Upper lobe of left lung (tissue), 6 donors: Measurements from ENCODE around the gene CEP63. TPM values are rescaled to one million over a fixed set of nuclear protein-coding genes. Genes with fewer than 3 reads are reported as not detected.
"Not testable (repeated sequence)": the region's sequence is repeated elsewhere in the genome, so short reads cannot be mapped to it uniquely, and the experiment has no call there.

ENCODE experiments used
- ATAC-seq, 2 donors: fragments of 200-7000 bp; cut with Tn5 transposase; one replicate each; pipeline ENCODE4 v1.9.1; 2022; ENCODE audit warnings: mild to moderate bottlenecking in 2 of 2, moderate library complexity in 2 of 2; ENCODE audit not compliant: low FRiP score in 2 of 2
- DNase-seq, 2 donors: peaks; one replicate each; pipeline ENCODE4 v3.0.0-alpha.2; 2019 to 2020
- H3K27ac ChIP-seq, 4 donors: fragments of 200-600 bp; sonication (generic); one replicate each; pipeline ENCODE4 v1.5.1; 2016 to 2019
- H3K27me3 ChIP-seq, 4 donors: fragments of 200-600 bp; sonication (generic); one replicate each; pipeline ENCODE4 v1.5.1; 2017 to 2019
- H3K36me3 ChIP-seq, 4 donors: fragments of 200-600 bp; sonication (generic); one replicate each; pipeline ENCODE4 v1.5.1; 2016 to 2019
- H3K4me1 ChIP-seq, 4 donors: fragments of 200-600 bp; sonication (generic); one replicate each; pipeline ENCODE4 v1.5.1; 2018 to 2019
- H3K4me3 ChIP-seq, 4 donors: fragments of 200-600 bp; sonication (generic); one replicate each; pipeline ENCODE4 v1.5.1; 2017 to 2019; ENCODE audit warnings: mild to moderate bottlenecking in 2 of 4, moderate library complexity in 1 of 4
- H3K9me3 ChIP-seq, 4 donors: fragments of 200-600 bp; sonication (generic); one replicate each; pipeline ENCODE4 v1.5.1; 2018 to 2019
- EP300 ChIP-seq, 4 donors: sonication (generic); formaldehyde crosslinking; IDR thresholded peaks; one replicate each; pipeline ENCODE4 v1.5.1; 2017; ENCODE audit warnings: antibody characterized with exemption in 4 of 4, control low read depth in 2 of 4
- POLR2A ChIP-seq, 4 donors: fragments of 450-650 bp; IDR thresholded peaks; one replicate each; pipeline ENCODE4 v1.5.1; 2016 to 2017; ENCODE audit warnings: antibody characterized with exemption in 4 of 4, mild to moderate bottlenecking in 2 of 4
- POLR2AphosphoS5 ChIP-seq, 2 donors: sonication (generic); formaldehyde crosslinking; IDR thresholded peaks; one replicate each; pipeline ENCODE4 v1.5.1; 2017; ENCODE audit warnings: antibody characterized with exemption in 2 of 2
- WGBS, 2 donors: methylation state at CpG; one replicate each; pipeline ENCODE4 v1.1.5; 2017 to 2018; 5-methylcytosine and 5-hydroxymethylcytosine counted together
- total RNA-seq, 6 donors: library from RNA; depleted of rRNA in 4 of 6; stranded (reverse); fragments of >200 nt in 4 of 6; gene quantifications; one replicate each; pipeline versions ENCODE4 v1.1.0 to v1.2.1, GENCODE V29; 2016 to 2021
- TF ChIP-seq, protein P1 (sequence below), 6 experiments: fragments of 450-650 bp in 4 of 6; fragments of 200-600 bp in 2 of 6; sonication (generic) in 2 of 6; IDR thresholded peaks; one replicate each; pipeline ENCODE4 v1.5.1; 2016 to 2019; ENCODE audit warnings: antibody characterized with exemption in 6 of 6
- donor health status: DM: no; HTN: no; CAD: no; lungs with moderate emphysema.
- donor health status: DM: no; HTN: yes; CAD: no; lungs with severe emphysema.

The CEP63 gene
- total RNA-seq, 6 donors from 2014 or later: 13.8 to 44.0 (median 20.6) TPM

DNA sequence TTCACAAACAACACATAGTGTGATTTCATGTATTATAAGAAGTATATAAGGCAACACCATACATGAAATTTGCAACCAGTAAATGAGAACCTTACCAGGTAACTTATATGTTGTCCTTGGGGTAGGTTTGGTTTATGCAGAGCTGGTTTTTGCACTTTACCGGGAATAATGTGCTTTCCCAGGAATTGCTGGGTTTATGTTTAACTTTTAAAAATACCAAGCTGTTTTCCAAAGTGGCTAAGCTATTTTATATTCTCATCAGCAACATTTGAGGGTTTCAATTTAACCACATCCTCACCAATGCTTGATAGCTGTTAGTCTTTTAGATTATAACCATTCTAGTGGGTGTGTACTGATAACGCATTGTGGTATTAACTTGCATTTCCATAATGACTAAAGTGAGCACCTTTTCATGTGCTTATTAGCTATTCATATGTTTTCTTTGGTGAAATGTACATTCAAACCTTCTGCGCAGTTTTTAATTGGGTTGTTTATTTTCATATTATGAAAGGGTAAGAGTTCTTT, 93.3 kb downstream of the CEP63 start:
- no peak overlapping the region for H3K27ac ChIP-seq
- H3K36me3 ChIP-seq: no peaks in the 10 kb centered on the region
- DNase-seq (no peak), ATAC-seq (no peak)
- H3K4me3 ChIP-seq: no peak overlapping the region
- 79 to 80% methylated on average over 3 of the region's 3 CpGs for WGBS, 2 donors
- H3K27me3 ChIP-seq: no peaks in the 10 kb centered on the region
- no peaks in the 10 kb centered on the region for H3K4me1 ChIP-seq
- H3K9me3 ChIP-seq: peaks cover 0 to 6% (median 0%) of the 10 kb centered on the region in 4 donors
- TF ChIP-seq POLR2AphosphoS5 (IDR thresholded peaks at IDR 0.05) (no peak), EP300 (IDR thresholded peaks at IDR 0.05) (no peak), POLR2A (IDR thresholded peaks at IDR 0.05) (no peak)
- TF ChIP-seq, protein P1, sequence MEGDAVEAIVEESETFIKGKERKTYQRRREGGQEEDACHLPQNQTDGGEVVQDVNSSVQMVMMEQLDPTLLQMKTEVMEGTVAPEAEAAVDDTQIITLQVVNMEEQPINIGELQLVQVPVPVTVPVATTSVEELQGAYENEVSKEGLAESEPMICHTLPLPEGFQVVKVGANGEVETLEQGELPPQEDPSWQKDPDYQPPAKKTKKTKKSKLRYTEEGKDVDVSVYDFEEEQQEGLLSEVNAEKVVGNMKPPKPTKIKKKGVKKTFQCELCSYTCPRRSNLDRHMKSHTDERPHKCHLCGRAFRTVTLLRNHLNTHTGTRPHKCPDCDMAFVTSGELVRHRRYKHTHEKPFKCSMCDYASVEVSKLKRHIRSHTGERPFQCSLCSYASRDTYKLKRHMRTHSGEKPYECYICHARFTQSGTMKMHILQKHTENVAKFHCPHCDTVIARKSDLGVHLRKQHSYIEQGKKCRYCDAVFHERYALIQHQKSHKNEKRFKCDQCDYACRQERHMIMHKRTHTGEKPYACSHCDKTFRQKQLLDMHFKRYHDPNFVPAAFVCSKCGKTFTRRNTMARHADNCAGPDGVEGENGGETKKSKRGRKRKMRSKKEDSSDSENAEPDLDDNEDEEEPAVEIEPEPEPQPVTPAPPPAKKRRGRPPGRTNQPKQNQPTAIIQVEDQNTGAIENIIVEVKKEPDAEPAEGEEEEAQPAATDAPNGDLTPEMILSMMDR (IDR thresholded peaks at IDR 0.05): no peak

DNA sequence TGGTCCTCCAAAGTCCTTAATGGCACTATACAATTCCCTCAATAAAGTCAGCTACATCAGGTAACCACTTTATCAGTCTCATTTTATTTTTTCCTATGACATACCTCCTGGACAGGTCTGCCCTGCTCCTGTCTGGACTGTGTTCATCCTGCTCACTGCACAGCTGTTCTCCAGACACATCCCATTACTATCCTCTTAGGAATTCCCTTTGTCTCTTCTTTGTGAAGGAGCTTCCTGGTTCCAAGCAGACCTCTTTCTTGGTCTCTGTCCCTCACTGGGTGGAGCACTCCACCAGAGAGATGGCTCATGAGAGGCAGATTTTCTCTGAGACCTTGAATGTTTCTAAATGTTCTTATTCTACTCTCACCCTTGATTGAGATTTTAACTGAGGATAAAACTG, 104.9 kb downstream of the CEP63 start:
- TF ChIP-seq, protein P1 (IDR thresholded peaks at IDR 0.05): no peak
- TF ChIP-seq EP300 (IDR thresholded peaks at IDR 0.05) (no peak), POLR2A (IDR thresholded peaks at IDR 0.05) (no peak), POLR2AphosphoS5 (IDR thresholded peaks at IDR 0.05) (no peak)
- H3K4me1 ChIP-seq: peaks cover 0 to 8% (median 0%) of the 10 kb centered on the region in 4 donors
- H3K36me3 ChIP-seq: no peaks in the 10 kb centered on the region
- ATAC-seq (no peak), DNase-seq (no peak)
- no peaks in the 10 kb centered on the region for H3K9me3 ChIP-seq
- no peak overlapping the region for H3K4me3 ChIP-seq
- no peak overlapping the region for H3K27ac ChIP-seq
- H3K27me3 ChIP-seq: no peaks in the 10 kb centered on the region

GRCh38 chr3:134592806-134593205, 106.9 kb downstream of the CEP63 start:
- H3K27me3 ChIP-seq: no peaks in the 10 kb centered on the region
- 91% methylated on average over 5 of the region's 5 CpGs for WGBS, 2 donors
- no peak for TF ChIP-seq POLR2AphosphoS5 (IDR thresholded peaks at IDR 0.05)
- TF ChIP-seq POLR2A (IDR thresholded peaks at IDR 0.05): no peak
- TF ChIP-seq EP300 (IDR thresholded peaks at IDR 0.05): no peak
- TF ChIP-seq, protein P1 (IDR thresholded peaks at IDR 0.05): no peak
- no peak overlapping the region for H3K27ac ChIP-seq
- H3K4me1 ChIP-seq: peaks cover 0 to 8% (median 0%) of the 10 kb centered on the region in 4 donors
- ATAC-seq (no peak), DNase-seq (no peak)
- no peaks in the 10 kb centered on the region for H3K9me3 ChIP-seq
- no peaks in the 10 kb centered on the region for H3K36me3 ChIP-seq
- no peak overlapping the region for H3K4me3 ChIP-seq

- ATAC-seq (no peak), DNase-seq (no peak)
- H3K36me3 ChIP-seq: no peaks in the 10 kb centered on the region
- TF ChIP-seq EP300 (IDR thresholded peaks at IDR 0.05): no peak
- TF ChIP-seq, protein P1 (IDR thresholded peaks at IDR 0.05): no peak
- no peak for TF ChIP-seq POLR2AphosphoS5 (IDR thresholded peaks at IDR 0.05)
- TF ChIP-seq POLR2A (IDR thresholded peaks at IDR 0.05): no peak
- no peaks in the 10 kb centered on the region for H3K27me3 ChIP-seq
- peaks cover 0 to 8% (median 0%) of the 10 kb centered on the region in 4 donors for H3K4me1 ChIP-seq
- no peaks in the 10 kb centered on the region for H3K9me3 ChIP-seq
- H3K4me3 ChIP-seq: no peak overlapping the region
- whole genome bisulfite sequencing, 2 donors: 55 to 56% methylated on average over 7 to 8 of the region's 8 CpGs
- peak overlapping the region in 2 of 4 donors; percentile 17 to 48 for H3K27ac ChIP-seq
Observed at GRCh38 chr3:134594331-134594741, 108.5 kb downstream of the CEP63 start.

GRCh38 chr3:134594986-134595385, 109.1 kb downstream of the CEP63 start:
- H3K4me1 ChIP-seq, ATAC-seq, H3K4me3 ChIP-seq, DNase-seq, H3K27me3 ChIP-seq, H3K27ac ChIP-seq, H3K9me3 ChIP-seq, H3K36me3 ChIP-seq: not testable (repeated sequence)
- 51 to 60% methylated on average over 3 of the region's 3 CpGs for WGBS, 2 donors
